ENCODE data around the gene LRIT3.

Gene LRIT3

DNA sequence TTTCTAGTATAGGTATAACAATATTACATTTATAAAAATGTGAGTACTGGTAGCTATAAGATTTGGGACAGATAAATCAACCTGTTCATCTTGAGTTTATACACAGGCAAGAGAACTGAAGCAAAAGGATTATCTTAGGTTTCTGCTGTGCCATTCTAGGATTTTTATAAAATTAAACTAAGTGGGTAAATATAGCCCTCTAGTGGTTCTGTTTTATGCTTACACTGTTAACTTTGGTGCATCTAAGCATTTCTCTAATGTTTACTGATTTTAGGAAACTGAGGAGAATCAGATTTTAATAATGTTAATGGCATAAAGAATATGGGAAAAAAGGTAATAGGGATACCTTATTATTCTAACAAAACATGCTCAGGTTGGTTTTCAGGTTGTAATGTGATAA, 21.2 kb upstream of the LRIT3 start:
- TF ChIP-seq CTCF (IDR thresholded peaks at IDR 0.05), result peak; percentile 58

- TF ChIP-seq CTCF (IDR thresholded peaks at IDR 0.05), result no peak
Measured at GRCh38 chr4:109827672-109828071, 20.2 kb upstream of the LRIT3 start, which contains the start of gene RRH. TSS of gene RRH (plus strand) at chr4:109827972. CDS start at chr4:109828028, 56 bp downstream.

DNA sequence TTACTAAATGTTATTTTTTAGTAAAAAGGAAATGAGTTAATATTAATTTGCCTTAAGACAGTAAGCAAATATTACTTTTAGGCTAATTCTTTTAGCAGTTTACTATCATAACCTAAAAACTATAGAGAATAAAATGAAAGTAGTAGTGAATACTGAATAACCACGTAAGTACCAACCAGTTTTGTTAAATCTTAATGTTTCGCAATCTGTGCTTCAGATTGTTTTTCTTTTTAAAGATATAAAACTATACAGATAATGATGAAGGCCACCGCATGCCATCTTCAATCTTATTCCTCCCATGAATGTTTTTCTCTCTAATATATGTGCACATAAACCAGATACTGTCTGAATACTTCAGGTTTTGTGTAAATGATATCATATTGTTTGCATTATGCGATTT, 14.2 kb upstream of the LRIT3 start:
- TF ChIP-seq CTCF (IDR thresholded peaks at IDR 0.05), result no peak

- TF ChIP-seq CTCF (IDR thresholded peaks at IDR 0.05), result no peak
Measured at GRCh38 chr4:109836985-109837384, 10.9 kb upstream of the LRIT3 start.

GRCh38 chr4:109846395-109847098, 1.4 kb upstream of the LRIT3 start:
- no peak for TF ChIP-seq CTCF (IDR thresholded peaks at IDR 0.05)

GRCh38 chr4:109848501-109848900, 594 bp downstream of the LRIT3 start:
- TF ChIP-seq CTCF (IDR thresholded peaks at IDR 0.05), result no peak

- TF ChIP-seq CTCF (IDR thresholded peaks at IDR 0.05), result no peak
Measured at GRCh38 chr4:109850601-109851000, 2.7 kb downstream of the LRIT3 start.

DNA sequence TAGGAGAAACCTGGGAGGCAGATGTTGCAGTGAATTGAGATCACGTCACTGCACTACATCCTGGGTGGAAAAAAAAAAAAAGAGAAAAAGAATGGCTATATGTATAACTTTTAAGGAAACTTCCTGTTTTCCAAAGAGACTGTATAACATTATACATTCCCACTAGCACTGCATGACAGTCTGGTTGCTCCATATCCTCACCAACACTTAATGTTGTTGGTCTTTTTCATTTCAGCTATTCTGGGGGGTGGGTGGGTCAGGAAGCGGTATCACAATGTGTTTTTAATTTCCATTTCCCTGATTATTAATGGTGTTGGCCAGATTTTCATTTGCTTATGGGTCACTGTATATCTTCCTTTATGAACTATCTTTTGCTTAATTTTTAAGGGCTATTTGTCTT, 13.4 kb downstream of the LRIT3 start:
- no peak for TF ChIP-seq CTCF (IDR thresholded peaks at IDR 0.05)

Data from LNCAP (cell line).